ENCODE results near the gene HBA1.

GRCh38 chr16:203246-203645 is 26.8 kb downstream of the HBA1 start:
- TF ChIP-seq CTCF (conservative IDR thresholded peaks at IDR 0.05; ENCODE audit: low read depth, low read length), result no peak
- TF ChIP-seq EZH2 (IDR thresholded peaks at IDR 0.05; ENCODE audit: low read length, unreplicated experiment), result no peak
